Right cardiac atrium (tissue), 5 donors: Measurements from ENCODE around the gene PDE4B. TPM values are rescaled to one million over a fixed set of nuclear protein-coding genes. Genes with fewer than 3 reads are reported as not detected.
A peak's percentile ranks its signal among the peaks of the same experiment; 100 is the strongest.

Experiments
- ATAC-seq, 2 donors: fragments of 200-7000 bp; cut with Tn5 transposase; one replicate each; pipeline versions ENCODE4 v1.8.0 to v1.9.1; 2020; ENCODE audit warnings: moderate library complexity in 2 of 2, mild to moderate bottlenecking in 1 of 2
- DNase-seq, 3 donors: peaks; one replicate each; pipeline ENCODE4 v3.0.0-alpha.2; 2020
- H3K27ac ChIP-seq: one replicate; pipeline ENCODE4 v1.5.1; 2013; ENCODE audit warnings: mild to moderate bottlenecking, low read length, control low read depth, moderate library complexity
- H3K27me3 ChIP-seq: one replicate; pipeline ENCODE4 v1.6.1; 2013; ENCODE audit not compliant: control insufficient read depth, insufficient read depth
- H3K4me1 ChIP-seq: one replicate; pipeline ENCODE4 v1.6.1; 2013; ENCODE audit warnings: low read length; ENCODE audit not compliant: control insufficient read depth, insufficient read depth
- H3K4me3 ChIP-seq: one replicate; pipeline ENCODE4 v1.5.1; 2013; ENCODE audit warnings: low read length, control low read depth
- H3K9me3 ChIP-seq: one replicate; pipeline ENCODE4 v1.6.1; 2013; ENCODE audit warnings: low read length; ENCODE audit not compliant: control insufficient read depth
- WGBS: extraction: QIAGEN DNeasy Blood & Tissue Kit; methylation state at CpG from one replicate; pipeline ENCODE4 v1.1.7; 2013; 5-methylcytosine and 5-hydroxymethylcytosine counted together
- intact Hi-C, 4 donors: fragments of 100-400 bp; cut with DNase I; formaldehyde crosslinking; loops; one replicate each; pipeline versions ENCODE4 v1.11.0 to v1.14.0; 2022 to 2023
- polyA plus RNA-seq: library from polyadenylated mRNA; stranded (reverse); fragments of 200-250 nt; gene quantifications from one replicate; pipeline ENCODE4 v1.2.3, GENCODE V29; 2013
- total RNA-seq, 4 donors: library from RNA; stranded (reverse); fragmentation: NEBNext Ultra II Directional; extraction: Animal tissue kit (Norgen Biotek cat#: 25700); gene quantifications; one replicate each; pipeline ENCODE4 v1.2.1, GENCODE V29; 2021
- donor health status: healthy with polysubstance abuse.
- donor health status: DM: no; HTN: yes; CAD: no.
- donor health status: DM: no; HTN: no; CAD: no.
- donor health status: DM: no; HTN: yes; CAD: no; lungs with severe emphysema.
- donor health status: DM: yes; HTN: yes; CAD: no.

PDE4B gene
- total and polyA plus RNA-seq, 5 donors, result 8.2 to 37.5 (median 26.0) TPM

- intact Hi-C loops, result no loop called here
- DNase-seq, result no peak
These were observed 128.8 kb downstream of the PDE4B start for GRCh38 chr1:65921446-65921845.

GRCh38 chr1:65924471-65924870 lies 131.8 kb downstream of the PDE4B start:
- H3K4me3 ChIP-seq, result no peak overlapping the region
- no peaks in the 10 kb centered on the region for H3K27me3 ChIP-seq
- intact Hi-C loops, result no loop called here
- DNase-seq (no peak), ATAC-seq (no peak)
- no peaks in the 10 kb centered on the region for H3K9me3 ChIP-seq
- H3K27ac ChIP-seq, result no peak overlapping the region
- no peaks in the 10 kb centered on the region for H3K4me1 ChIP-seq

More at GRCh38 chr1:65921446-65921845, 128.8 kb downstream of the PDE4B start:
- Histone ChIP-seq H3K27me3 (no peaks in the 10 kb centered on the region), H3K27ac (no peak overlapping the region), H3K4me1 (no peaks in the 10 kb centered on the region), H3K9me3 (no peaks in the 10 kb centered on the region), H3K4me3 (no peak overlapping the region)
- 63% methylated on average over 4 of the region's 4 CpGs for WGBS
- no peak for ATAC-seq

GRCh38 chr1:65938506-65938905 lies 145.8 kb downstream of the PDE4B start:
- Histone ChIP-seq H3K27me3 (no peaks in the 10 kb centered on the region), H3K9me3 (no peaks in the 10 kb centered on the region), H3K4me1 (no peaks in the 10 kb centered on the region), H3K4me3 (no peak overlapping the region), H3K27ac (no peak overlapping the region)
- intact Hi-C loops, result no loop called here
- ATAC-seq (no peak), DNase-seq (no peak)

GRCh38 chr1:65939191-65939590 lies 146.5 kb downstream of the PDE4B start:
- H3K4me1 ChIP-seq, result no peaks in the 10 kb centered on the region
- H3K4me3 ChIP-seq, result no peak overlapping the region
- intact Hi-C loops, result no loop called here
- no peaks in the 10 kb centered on the region for H3K27me3 ChIP-seq
- no peak for ATAC-seq
- no peak for DNase-seq
- no peaks in the 10 kb centered on the region for H3K9me3 ChIP-seq
- no peak overlapping the region for H3K27ac ChIP-seq

GRCh38 chr1:65939636-65940035 lies 146.9 kb downstream of the PDE4B start:
- Histone ChIP-seq H3K27me3 (no peaks in the 10 kb centered on the region), H3K4me3 (no peak overlapping the region), H3K9me3 (no peaks in the 10 kb centered on the region), H3K4me1 (no peaks in the 10 kb centered on the region), H3K27ac (no peak overlapping the region)
- DNase-seq (no peak), ATAC-seq (no peak)
- intact Hi-C loops, result no loop called here
- WGBS, result 54% methylated on average over 2 of the region's 2 CpGs

- DNase-seq (no peak), ATAC-seq (no peak)
- Histone ChIP-seq H3K4me1 (no peaks in the 10 kb centered on the region), H3K4me3 (no peak overlapping the region), H3K27me3 (no peaks in the 10 kb centered on the region), H3K9me3 (no peaks in the 10 kb centered on the region), H3K27ac (no peak overlapping the region)
- intact Hi-C loops, result no loop called here
- WGBS, result 69% methylated on average over 4 of the region's 4 CpGs
These were observed 147.4 kb downstream of the PDE4B start for GRCh38 chr1:65940126-65940525.

- H3K27me3 ChIP-seq, result no peaks in the 10 kb centered on the region
- no peaks in the 10 kb centered on the region for H3K4me1 ChIP-seq
- no peak overlapping the region for H3K27ac ChIP-seq
- intact Hi-C loops, result no loop called here
- DNase-seq (no peak), ATAC-seq (no peak)
- no peak overlapping the region for H3K4me3 ChIP-seq
- no peaks in the 10 kb centered on the region for H3K9me3 ChIP-seq
- 21% methylated on average over 1 of the region's 1 CpG for WGBS
These were observed 149.8 kb downstream of the PDE4B start for GRCh38 chr1:65942476-65942875.

GRCh38 chr1:65946376-65946775 lies 153.7 kb downstream of the PDE4B start:
- Histone ChIP-seq H3K4me3 (no peak overlapping the region), H3K27me3 (no peaks in the 10 kb centered on the region), H3K4me1 (no peaks in the 10 kb centered on the region), H3K9me3 (no peaks in the 10 kb centered on the region), H3K27ac (no peak overlapping the region)
- no peak for ATAC-seq
- WGBS, result 53% methylated on average over 1 of the region's 1 CpG
- intact Hi-C loops, result no loop called here
- DNase-seq, result no peak

GRCh38 chr1:65946960-65947359 lies 154.3 kb downstream of the PDE4B start:
- ATAC-seq, result no peak
- Histone ChIP-seq H3K9me3 (no peaks in the 10 kb centered on the region), H3K27me3 (no peaks in the 10 kb centered on the region), H3K4me1 (no peaks in the 10 kb centered on the region), H3K27ac (no peak overlapping the region), H3K4me3 (no peak overlapping the region)
- intact Hi-C loops, result no loop called here
- DNase-seq, result no peak
- 88% methylated on average over 5 of the region's 5 CpGs for WGBS

GRCh38 chr1:65948609-65949229 lies 156.0 kb downstream of the PDE4B start:
- DNase-seq, result peak in 1 of 3 donors; percentile 16
- peak; percentile 85 to 87 for ATAC-seq
- Histone ChIP-seq H3K4me3 (no peak overlapping the region), H3K4me1 (no peaks in the 10 kb centered on the region), H3K9me3 (no peaks in the 10 kb centered on the region), H3K27ac (peak overlapping the region; percentile 42), H3K27me3 (no peaks in the 10 kb centered on the region)
- 76% methylated on average over 7 of the region's 7 CpGs for WGBS
- intact Hi-C loops, result no loop called here

- peak overlapping the region; percentile 42 for H3K27ac ChIP-seq
- no peaks in the 10 kb centered on the region for H3K9me3 ChIP-seq
- peak in 2 of 3 donors; percentile 19 to 37 for DNase-seq
- ATAC-seq, result peak; percentile 41 to 68
- WGBS, result 76% methylated on average over 2 of the region's 2 CpGs
- H3K4me3 ChIP-seq, result no peak overlapping the region
- intact Hi-C loops, result no loop called here
- H3K27me3 ChIP-seq, result no peaks in the 10 kb centered on the region
- no peaks in the 10 kb centered on the region for H3K4me1 ChIP-seq
These were observed 156.5 kb downstream of the PDE4B start for GRCh38 chr1:65949230-65949626.

GRCh38 chr1:65949933-65950332 lies 157.2 kb downstream of the PDE4B start:
- H3K27ac ChIP-seq, result no peak overlapping the region
- no peak for DNase-seq
- H3K27me3 ChIP-seq, result no peaks in the 10 kb centered on the region
- WGBS, result 88% methylated on average over 3 of the region's 3 CpGs
- intact Hi-C loops, result no loop called here
- no peak overlapping the region for H3K4me3 ChIP-seq
- no peak for ATAC-seq
- no peaks in the 10 kb centered on the region for H3K4me1 ChIP-seq
- H3K9me3 ChIP-seq, result no peaks in the 10 kb centered on the region
